GM12872 (cell line): ENCODE data around the gene URAD.

ENCODE experiments used
- TF ChIP-seq, protein P1 (sequence below): IDR thresholded peaks from 3 replicates; pipeline ENCODE4 v1.5.1; 2011; ENCODE audit warnings: low read depth, mild to moderate bottlenecking, low read length, moderate library complexity; ENCODE audit not compliant: insufficient read depth

The URAD gene

DNA sequence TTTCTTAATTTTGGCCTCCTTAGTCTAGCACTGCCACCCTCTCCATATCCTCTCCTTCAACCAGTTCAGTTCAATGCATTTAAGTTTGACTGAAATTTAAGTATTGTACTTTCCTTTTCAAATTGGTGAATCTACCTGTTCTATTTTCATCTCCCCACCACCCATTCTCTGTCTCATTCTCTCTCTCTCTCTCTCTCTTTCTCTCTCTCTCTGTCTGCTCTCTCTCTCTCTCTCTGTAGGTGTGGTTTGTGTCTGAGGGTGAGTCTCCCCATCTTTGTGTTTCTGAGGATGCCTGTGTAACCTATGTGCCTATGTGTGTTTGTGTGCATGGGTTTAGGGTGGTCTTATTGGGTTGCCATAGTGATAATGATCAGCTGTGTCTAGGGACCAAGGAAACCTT is 58.6 kb downstream of the URAD start:
- TF ChIP-seq, protein P1, sequence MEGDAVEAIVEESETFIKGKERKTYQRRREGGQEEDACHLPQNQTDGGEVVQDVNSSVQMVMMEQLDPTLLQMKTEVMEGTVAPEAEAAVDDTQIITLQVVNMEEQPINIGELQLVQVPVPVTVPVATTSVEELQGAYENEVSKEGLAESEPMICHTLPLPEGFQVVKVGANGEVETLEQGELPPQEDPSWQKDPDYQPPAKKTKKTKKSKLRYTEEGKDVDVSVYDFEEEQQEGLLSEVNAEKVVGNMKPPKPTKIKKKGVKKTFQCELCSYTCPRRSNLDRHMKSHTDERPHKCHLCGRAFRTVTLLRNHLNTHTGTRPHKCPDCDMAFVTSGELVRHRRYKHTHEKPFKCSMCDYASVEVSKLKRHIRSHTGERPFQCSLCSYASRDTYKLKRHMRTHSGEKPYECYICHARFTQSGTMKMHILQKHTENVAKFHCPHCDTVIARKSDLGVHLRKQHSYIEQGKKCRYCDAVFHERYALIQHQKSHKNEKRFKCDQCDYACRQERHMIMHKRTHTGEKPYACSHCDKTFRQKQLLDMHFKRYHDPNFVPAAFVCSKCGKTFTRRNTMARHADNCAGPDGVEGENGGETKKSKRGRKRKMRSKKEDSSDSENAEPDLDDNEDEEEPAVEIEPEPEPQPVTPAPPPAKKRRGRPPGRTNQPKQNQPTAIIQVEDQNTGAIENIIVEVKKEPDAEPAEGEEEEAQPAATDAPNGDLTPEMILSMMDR = no peak

- TF ChIP-seq, protein P1 = no peak
Observed at GRCh38 chr13:27928805-27929753, 59.4 kb downstream of the URAD start.

- TF ChIP-seq, protein P1 = no peak
Observed at GRCh38 chr13:27928353-27928804, 60.1 kb downstream of the URAD start.
